Neutrophil (primary cell): ENCODE results near the gene FGGY.

Source experiments
- H3K27ac ChIP-seq: fragments of 200-600 bp; sonication (generic); 2 replicates; pipeline ENCODE4 v1.5.1; 2016; ENCODE audit warnings: mild to moderate bottlenecking, moderate library complexity
- H3K27me3 ChIP-seq: fragments of 200-600 bp; sonication (generic); 2 replicates; pipeline ENCODE4 v1.6.0; 2016; ENCODE audit warnings: mild to moderate bottlenecking
- H3K36me3 ChIP-seq: fragments of 200-600 bp; sonication (generic); 2 replicates; pipeline ENCODE4 v1.5.1; 2017
- H3K4me1 ChIP-seq, 2 experiments: fragments of 200-600 bp in 1 of 2; sonication (generic) in 1 of 2; 1 replicate in 1 of 2; 2 replicates in 1 of 2; pipeline versions ENCODE4 v1.5.1 to v1.6.1; 2013 to 2016; ENCODE audit warnings: low read depth in 1 of 2, low read length in 1 of 2, mild to moderate bottlenecking in 1 of 2, moderate library complexity in 1 of 2; ENCODE audit not compliant: control insufficient read depth in 1 of 2, insufficient read depth in 1 of 2
- H3K4me3 ChIP-seq, 2 experiments: fragments of 200-600 bp in 1 of 2; sonication (generic) in 1 of 2; 1 replicate in 1 of 2; 2 replicates in 1 of 2; pipeline ENCODE4 v1.5.1; 2013 to 2016; ENCODE audit warnings: low read depth in 1 of 2, low read length in 1 of 2, mild to moderate bottlenecking in 1 of 2, moderate library complexity in 1 of 2
- H3K9me3 ChIP-seq: fragments of 200-600 bp; sonication (generic); 2 replicates; pipeline ENCODE4 v1.5.1; 2016
- TF ChIP-seq, protein P1 (sequence below): fragments of 200-600 bp; sonication (generic); IDR thresholded peaks from 2 replicates; pipeline ENCODE4 v1.5.1; 2016; ENCODE audit warnings: antibody characterized with exemption

The FGGY gene

DNA sequence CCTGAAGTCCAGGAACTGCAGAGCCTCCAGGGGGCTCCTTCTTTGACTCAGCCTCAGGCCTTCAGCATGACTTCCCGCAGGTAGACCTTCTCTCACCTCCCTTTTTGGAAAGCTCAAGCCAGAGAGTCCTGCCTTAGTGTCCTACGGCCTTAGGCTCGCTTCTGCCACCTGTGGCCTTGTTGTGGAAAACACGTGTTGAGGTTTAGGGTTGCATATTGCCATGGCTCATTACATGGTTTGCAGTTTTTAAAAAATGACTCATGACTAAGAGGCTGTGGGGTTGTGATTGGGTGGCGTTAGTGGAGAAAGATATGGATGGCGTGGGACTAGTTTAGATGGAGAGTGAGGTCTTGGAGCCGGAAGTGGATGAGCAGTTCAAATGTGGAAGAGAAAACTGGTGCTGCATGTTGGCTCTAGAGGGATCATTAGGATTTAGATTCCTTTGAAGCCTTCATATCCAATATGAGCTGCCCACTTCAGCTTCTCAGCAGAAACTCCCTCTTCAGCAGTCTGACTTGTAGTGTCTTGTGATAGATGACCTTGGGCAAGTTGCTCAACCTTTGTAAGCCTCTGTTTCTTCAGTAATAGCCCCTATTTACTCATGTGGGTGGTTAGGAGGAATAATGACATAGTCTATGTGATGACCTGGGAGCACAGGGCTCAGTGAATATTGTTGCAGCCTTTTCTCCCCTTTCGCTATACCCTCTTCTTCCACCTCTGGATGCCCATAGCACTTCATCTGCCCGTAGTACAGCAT, 6.5 kb upstream of the FGGY start:
- no peaks in the 10 kb centered on the region for H3K27me3 ChIP-seq
- no peak overlapping the region for H3K4me3 ChIP-seq
- H3K9me3 ChIP-seq = no peaks in the 10 kb centered on the region
- peak overlapping the region; percentile 96 for H3K27ac ChIP-seq
- H3K4me1 ChIP-seq = peaks cover 56 to 57% of the 10 kb centered on the region in 2 experiments
- no peaks in the 10 kb centered on the region for H3K36me3 ChIP-seq
- TF ChIP-seq, protein P1, sequence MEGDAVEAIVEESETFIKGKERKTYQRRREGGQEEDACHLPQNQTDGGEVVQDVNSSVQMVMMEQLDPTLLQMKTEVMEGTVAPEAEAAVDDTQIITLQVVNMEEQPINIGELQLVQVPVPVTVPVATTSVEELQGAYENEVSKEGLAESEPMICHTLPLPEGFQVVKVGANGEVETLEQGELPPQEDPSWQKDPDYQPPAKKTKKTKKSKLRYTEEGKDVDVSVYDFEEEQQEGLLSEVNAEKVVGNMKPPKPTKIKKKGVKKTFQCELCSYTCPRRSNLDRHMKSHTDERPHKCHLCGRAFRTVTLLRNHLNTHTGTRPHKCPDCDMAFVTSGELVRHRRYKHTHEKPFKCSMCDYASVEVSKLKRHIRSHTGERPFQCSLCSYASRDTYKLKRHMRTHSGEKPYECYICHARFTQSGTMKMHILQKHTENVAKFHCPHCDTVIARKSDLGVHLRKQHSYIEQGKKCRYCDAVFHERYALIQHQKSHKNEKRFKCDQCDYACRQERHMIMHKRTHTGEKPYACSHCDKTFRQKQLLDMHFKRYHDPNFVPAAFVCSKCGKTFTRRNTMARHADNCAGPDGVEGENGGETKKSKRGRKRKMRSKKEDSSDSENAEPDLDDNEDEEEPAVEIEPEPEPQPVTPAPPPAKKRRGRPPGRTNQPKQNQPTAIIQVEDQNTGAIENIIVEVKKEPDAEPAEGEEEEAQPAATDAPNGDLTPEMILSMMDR = peak; percentile 59

DNA sequence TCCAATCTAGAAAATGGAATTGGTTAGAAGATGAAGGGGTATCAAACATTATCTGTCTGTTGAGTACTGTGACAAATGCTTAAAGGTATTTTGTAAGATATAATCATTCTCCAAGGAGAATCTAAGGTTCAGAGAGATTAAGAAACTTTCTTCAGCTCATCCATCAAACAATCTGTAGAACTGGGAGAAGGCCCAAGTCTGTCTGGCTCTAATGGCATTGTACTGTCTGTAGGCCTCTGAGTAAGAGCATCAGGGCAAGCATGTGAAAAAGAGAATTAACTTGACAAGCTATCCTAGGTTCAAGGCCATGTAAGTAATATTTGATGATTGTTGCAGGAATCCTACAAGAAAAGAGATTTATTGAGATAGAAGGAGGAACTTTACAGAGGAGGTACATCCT, 5.3 kb upstream of the FGGY start:
- peaks cover 66 to 67% of the 10 kb centered on the region in 2 experiments for H3K4me1 ChIP-seq

DNA sequence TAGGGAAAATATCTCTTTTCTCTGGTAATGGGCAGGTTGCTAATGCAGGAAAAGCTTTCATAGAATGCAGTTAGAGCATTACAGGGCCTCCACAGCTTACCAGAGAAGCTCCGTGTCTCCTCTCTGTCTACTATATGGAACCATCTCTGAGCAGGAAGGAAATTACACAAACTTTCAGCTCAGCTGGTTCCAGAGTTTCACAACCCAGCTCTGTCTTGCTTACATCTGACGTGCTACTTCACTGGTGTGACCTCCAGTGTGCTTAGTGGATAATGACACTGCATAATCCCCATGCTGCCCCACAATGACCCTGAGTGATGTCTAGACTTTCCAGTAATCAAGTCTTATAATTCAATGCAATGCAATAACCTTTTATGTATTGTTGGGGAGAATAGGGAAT, 4.3 kb upstream of the FGGY start:
- Histone ChIP-seq H3K9me3 (no peaks in the 10 kb centered on the region), H3K4me3 (peak overlapping the region; percentile 12 to 50), H3K4me1 (peaks cover 72 to 74% of the 10 kb centered on the region in 2 experiments), H3K27ac (peak overlapping the region; percentile 96), H3K27me3 (no peaks in the 10 kb centered on the region), H3K36me3 (no peaks in the 10 kb centered on the region)
- TF ChIP-seq, protein P1 = peak; percentile 46

More for the DNA sequence above, 5.3 kb upstream of the FGGY start:
- TF ChIP-seq, protein P1 = no peak
- Histone ChIP-seq H3K27ac (peak overlapping the region; percentile 96), H3K36me3 (no peaks in the 10 kb centered on the region), H3K27me3 (no peaks in the 10 kb centered on the region), H3K9me3 (no peaks in the 10 kb centered on the region), H3K4me3 (peak overlapping the region; percentile 12 to 50)

DNA sequence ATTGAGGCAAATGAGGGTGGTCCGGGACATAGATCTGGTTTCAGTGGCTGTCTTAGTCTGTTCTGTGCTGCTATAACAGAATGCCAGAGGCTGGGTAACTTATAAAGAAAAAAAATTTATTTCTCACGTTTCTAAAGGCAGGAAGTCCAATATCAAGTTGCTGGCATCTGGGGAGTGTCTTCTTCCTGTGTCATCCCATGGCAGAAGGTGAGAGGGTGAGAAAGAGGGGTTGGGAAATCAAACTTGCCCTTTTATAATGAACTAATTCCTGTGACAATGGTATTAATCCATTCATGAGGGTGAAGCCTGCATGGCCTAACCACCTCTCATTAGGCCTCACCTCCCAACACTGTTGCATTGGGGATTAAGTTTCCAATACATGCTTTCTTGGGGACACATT, 3.7 kb upstream of the FGGY start:
- no peaks in the 10 kb centered on the region for H3K27me3 ChIP-seq
- peak overlapping the region; percentile 96 for H3K27ac ChIP-seq
- H3K36me3 ChIP-seq = no peaks in the 10 kb centered on the region
- H3K4me3 ChIP-seq = peak overlapping the region in 1 of 2 experiments; percentile 50
- H3K4me1 ChIP-seq = peaks cover 79 to 80% of the 10 kb centered on the region in 2 experiments
- TF ChIP-seq, protein P1 = no peak
- no peaks in the 10 kb centered on the region for H3K9me3 ChIP-seq

DNA sequence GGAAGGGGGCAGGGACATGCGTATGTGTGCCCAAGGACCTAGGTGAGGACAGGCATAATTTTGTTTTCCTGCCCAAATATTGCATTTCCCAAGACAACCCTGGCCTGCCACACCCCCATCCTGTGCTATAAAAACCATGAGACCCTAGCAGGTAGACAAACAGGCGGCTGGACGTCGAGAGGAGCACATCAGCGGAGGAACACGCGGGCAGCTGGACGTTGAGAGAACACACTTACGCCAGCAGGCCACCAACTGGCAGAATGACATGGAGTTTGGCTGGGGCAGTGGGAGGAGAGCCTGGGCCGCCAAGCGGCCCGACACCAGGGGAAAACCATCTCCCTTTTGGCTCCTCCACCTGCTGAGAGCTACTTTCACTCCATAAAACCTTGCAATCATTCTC, 3.0 kb upstream of the FGGY start:
- no peaks in the 10 kb centered on the region for H3K36me3 ChIP-seq
- H3K27ac ChIP-seq = peak overlapping the region; percentile 96
- no peak overlapping the region for H3K4me3 ChIP-seq
- H3K9me3 ChIP-seq = no peaks in the 10 kb centered on the region
- no peaks in the 10 kb centered on the region for H3K27me3 ChIP-seq
- TF ChIP-seq, protein P1 = no peak
- H3K4me1 ChIP-seq = peaks cover 80 to 81% of the 10 kb centered on the region in 2 experiments
